ENCODE measurements around the gene COQ8A.

DNA sequence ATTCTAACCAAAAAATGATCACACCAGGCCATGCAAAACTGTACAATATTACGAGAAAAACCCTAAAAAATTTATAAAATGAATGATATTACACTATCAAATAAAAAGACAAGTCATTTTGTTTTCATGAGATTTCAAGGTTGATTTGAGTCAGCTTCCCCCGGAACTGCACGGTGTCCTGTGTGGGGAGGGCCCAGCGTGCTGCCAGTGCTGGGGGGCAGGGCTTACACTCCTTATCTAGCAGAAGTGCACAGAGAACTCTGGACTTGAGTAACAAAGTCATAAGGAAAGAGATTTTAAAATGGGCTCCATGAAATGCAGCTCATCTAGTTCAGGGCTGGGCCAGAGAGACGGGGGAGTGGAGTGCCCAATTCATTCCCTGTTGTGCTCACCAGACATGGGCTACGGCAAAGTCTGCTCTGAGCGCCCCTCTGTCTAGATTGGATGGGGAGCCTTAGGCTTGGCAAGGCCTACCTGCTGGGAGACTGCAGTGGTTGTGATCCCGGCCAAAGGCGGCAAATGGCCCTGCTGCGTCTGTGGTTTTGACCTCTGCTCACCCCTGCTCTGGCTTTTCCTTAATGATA is 50.1 kb downstream of the COQ8A start:
- TF ChIP-seq POLR2A (IDR thresholded peaks at IDR 0.05): no peak
- TF ChIP-seq, protein P1, sequence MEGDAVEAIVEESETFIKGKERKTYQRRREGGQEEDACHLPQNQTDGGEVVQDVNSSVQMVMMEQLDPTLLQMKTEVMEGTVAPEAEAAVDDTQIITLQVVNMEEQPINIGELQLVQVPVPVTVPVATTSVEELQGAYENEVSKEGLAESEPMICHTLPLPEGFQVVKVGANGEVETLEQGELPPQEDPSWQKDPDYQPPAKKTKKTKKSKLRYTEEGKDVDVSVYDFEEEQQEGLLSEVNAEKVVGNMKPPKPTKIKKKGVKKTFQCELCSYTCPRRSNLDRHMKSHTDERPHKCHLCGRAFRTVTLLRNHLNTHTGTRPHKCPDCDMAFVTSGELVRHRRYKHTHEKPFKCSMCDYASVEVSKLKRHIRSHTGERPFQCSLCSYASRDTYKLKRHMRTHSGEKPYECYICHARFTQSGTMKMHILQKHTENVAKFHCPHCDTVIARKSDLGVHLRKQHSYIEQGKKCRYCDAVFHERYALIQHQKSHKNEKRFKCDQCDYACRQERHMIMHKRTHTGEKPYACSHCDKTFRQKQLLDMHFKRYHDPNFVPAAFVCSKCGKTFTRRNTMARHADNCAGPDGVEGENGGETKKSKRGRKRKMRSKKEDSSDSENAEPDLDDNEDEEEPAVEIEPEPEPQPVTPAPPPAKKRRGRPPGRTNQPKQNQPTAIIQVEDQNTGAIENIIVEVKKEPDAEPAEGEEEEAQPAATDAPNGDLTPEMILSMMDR (IDR thresholded peaks at IDR 0.05): no peak
